UCSD-AML1 (cell line): ENCODE results near the gene MGLL.

ENCODE experiments used
- DNase-seq: peaks from one replicate; lab custom pipeline; 2025; ENCODE audit not compliant: unreplicated experiment; lab: John Stamatoyannopoulos, UW

Gene MGLL

DNA sequence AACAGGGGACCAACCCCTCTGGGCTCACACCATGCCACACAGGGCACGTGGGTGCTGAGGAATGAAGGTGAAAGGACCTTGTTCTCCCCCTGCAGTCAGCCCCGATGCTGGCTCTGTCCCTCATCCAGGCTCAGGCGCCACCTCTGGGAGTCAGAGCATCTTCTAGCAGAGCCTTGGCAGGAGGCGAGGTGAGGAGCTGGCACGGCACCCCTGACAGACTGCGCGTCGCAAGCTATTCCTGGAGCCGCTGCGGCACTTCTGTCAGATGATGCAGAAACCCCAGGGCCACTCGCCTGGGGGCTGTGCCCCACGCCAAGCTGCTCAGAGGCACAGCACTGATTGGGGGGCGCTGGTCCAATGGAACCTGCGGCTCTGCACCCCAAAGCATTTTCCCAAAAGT lies 62.0 kb downstream of the MGLL start:
- DNase-seq = no peak

DNA sequence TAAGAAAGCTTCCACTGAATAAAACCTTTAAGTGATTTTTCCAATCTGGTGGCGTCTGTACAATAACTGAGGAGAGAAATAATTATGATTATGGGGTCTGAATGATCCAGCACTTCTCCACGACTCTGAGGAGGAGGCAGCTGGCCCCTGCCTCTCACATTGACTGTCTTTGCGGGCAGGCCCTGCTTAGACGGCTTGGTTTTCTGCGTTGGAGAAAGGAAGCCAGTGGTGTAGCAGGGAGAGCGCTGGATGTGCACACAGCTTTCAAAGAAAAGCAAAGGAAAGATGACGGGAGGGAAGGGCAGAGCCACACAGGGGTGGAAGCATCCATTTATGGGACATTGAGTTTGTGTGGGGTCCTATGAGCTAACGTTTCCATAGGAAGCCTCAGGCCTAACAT lies 62.5 kb downstream of the MGLL start:
- no peak for DNase-seq

DNA sequence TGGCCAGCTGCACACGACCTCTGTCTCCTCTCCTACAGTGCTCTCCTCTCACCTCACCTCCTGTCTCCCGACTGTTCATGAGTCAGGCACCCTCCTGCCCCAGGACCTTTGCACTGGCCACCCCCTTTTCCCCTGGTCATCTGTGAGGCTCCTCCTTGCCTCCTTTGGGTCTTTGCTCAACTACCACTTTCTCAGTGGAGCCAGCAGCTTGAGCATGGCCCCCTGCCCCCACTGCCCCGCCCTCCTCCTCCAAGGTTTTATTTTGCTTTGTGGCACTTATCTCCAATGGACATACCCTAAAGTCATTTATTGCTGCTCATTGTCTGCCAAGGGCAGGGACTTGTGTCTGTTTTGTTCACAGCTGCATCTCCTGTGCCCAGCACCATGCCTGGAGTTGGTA lies 64.3 kb downstream of the MGLL start:
- no peak for DNase-seq

DNA sequence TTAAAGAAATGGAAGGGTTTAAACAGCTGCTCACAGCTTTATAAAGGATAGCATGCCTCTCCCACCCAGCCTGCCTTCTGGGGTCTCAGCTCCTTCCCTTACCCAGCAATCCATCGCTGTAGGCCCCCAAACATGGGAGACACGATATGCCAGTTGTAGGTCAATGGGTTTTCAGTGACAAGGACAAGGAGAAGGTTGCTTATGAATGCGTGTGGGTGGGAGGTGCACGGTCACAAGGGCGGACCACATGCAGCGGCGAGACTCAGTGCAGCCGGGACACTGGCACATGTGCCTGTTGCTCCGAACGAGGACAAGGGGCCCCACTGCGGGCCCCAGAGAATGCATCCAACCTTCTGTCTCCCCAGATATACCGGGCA lies 67.0 kb downstream of the MGLL start:
- DNase-seq = no peak

DNA sequence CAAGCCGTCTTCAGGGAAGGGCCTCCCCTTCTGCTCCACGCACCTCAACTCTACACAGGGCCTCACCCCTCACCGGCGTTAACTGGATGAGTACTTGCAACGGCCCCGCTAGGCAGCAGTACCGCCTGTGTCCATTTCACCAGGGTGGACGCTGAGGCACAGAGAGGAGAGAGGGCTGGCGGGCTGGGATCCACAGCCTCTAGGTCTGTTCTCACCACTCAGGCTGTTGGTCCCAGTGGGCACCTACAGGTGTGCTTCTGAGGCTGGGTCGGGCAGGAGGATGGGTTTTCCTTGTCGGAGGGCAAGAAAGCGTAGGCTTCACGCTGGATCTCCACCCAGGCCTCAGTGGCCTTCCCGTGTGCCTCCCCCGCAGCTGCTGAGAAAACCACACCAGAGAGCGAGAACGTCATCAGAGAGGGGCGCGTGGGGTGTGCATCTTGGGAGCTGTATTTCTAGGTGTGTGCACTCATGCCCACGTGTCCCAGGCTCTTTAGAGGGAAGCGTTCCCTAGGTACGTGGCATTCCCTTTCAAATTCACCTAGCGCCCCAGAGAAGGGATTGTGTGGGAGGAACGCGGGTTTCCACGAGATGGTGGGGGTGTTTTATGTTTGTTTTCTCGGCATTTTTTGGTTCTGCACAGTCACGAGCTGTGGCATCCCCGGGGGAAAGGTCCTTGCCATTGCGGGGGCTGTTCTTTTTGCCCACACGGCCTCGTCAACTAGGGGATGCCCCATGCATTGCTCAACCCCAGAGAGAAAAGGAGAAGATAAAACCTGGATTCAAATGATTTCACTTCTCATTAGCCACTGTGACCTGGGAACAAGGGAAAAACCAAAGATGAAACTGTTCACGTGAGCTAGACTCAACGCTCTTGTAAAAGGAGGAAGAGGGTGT lies 67.7 kb downstream of the MGLL start:
- DNase-seq = no peak

DNA sequence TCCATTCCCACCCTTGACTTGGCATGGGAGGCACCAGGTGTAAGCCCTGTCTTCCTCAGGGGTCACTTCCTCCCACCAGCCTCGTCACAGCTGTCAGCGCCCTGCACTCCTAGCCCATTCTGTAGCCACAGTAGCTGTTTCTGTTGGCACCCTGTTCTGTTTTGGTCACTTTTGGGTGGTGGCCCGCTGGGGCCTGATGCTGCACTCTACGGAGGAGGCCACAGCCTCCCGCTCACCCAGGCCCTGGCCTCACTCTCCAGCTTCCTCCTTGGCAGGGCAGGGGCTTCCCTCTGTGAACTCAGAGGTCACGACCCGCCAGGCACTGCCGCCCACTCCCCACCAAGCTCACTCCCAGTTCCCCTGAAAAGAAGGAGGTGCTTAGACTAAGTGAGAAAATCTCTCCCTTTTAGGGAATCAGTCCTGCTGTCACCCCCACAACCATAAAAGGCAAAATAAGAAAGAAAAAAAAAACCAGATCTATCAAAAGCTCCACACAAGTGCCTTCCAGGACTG lies 68.4 kb downstream of the MGLL start:
- no peak for DNase-seq

DNA sequence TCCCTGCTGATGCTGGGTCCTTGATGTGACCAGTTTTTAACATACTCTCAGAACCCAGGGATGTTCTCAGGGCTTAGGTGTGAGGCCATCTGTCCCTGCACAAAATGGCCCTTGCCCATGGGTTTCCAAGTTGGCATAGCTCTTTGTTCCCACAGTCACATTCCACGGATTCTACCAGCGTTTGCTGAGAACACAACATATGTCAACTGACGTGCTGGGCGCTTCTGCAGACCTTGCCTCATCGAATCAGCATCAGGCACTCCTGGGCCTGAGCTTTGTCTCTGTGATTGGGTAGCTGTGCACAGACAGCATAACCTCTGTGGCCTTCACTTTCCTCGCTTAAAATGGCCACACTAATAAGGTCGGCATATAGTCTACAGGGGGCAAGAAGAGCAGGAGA lies 69.0 kb downstream of the MGLL start:
- no peak for DNase-seq

DNA sequence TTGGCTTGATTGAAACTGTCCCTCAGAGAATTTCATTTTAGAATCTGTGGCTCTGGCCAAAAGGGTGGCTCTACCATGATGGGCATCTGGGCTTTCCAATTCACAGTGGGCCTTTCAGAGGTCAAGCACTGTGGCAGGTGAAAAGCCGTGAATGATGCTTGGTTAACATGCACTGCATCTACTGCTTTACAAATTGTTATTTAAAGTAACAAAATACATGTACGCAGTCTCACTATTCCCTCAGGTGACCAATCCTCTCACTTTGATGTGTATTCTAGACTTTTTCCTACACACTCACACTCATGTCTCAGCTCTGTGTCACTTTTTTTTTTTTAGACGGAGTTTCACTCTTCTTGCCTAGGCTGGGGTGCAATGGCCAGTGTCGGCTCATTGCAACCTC lies 70.5 kb downstream of the MGLL start:
- DNase-seq = no peak

DNA sequence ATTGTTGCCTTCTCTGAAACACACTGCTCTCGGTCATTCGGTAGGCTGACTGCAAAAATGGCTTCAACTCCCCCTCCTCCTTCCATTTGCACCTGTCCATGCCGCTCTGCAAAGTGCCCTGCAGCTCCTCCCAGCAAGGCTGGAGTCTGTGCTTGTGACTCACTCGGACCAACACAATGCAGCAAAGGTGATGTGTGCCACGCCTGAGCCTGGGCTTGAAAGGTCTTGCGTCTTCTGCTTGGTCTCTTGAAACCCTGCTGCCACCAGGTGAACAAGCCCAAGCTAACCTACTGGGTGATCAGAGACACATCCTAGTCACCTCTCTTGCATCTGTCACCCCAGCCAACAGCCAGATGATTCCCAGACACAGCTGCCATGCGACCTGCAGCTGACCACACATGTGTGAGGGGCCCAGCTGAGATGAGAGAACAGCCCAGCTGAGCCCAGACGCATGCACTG lies 71.1 kb downstream of the MGLL start:
- no peak for DNase-seq

DNA sequence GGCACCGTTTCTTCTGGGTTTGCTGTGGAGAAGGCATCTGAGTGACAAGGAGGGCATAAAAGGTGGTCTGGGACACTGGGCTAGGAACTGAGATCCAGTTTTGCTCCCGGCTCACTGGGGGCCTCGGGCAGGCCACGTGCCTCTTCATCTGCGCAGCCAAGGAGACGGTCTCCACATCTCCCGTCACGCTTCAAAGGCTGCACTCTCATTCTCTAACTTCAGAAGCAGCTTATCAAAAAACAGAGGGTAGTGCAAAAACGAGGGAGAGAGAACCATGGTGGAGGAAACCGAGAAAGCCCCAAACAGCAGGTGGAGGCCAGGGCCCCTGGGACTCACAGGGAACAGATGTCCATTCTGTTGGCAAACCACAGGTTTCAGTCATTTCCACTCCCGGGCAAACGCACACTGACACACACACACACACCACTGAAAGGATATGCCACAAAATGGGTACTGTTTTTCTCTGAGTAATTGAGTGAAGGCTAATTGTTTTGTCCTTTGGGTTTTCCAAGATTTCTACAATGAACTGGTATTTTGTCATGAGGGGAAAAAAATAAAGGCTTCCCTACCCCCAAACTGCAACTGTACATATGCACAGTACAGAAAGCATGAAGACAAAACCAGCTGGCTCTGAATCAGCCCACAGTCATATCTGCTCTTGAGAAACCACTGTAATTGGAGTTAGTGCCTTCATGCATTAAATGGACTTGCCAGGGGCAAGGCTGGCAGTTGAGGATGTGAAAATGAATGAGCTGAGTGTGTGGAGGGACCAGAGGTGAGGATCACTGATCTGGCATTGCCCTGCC lies 71.9 kb downstream of the MGLL start:
- no peak for DNase-seq

DNA sequence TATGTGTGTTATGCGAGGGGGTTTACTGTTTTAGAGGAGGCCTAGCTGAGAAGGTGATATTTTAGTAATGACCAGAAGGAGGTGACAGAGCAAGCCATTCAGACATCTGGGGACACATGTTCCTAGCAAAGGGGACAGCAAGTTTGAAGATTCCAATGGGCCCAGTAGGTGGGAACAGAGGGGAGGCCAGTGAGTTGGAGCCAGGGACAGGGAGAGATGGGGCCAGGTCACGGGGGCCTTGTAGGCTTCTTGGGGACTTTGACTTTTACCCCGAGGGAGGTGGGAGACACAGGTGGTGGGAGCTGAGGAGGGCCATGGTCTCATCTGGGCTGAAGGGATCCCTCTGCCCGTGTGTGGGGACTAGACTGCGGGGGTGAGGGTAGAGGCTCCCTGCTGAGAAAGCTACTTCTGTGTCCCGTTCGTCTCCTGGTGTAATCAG lies 72.5 kb downstream of the MGLL start:
- DNase-seq = no peak

DNA sequence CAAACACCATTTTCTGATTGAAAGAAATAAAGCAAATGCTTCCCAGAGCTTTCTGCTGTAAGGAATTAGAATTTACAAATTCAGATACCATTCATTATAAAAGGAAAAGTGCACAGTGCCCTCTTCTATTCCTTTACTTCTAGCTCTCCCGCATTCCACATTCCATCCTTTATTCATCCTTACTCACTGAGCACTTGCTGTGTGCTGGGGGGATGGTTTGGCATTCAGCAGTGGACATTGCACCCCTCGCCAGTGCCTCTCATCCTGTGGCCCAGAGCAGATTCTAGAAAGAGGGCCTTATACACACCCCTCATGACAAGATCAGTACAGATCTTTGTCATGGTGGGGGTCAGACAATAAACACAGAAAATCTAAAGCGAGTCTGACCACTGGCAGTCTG lies 73.0 kb downstream of the MGLL start:
- no peak for DNase-seq

DNA sequence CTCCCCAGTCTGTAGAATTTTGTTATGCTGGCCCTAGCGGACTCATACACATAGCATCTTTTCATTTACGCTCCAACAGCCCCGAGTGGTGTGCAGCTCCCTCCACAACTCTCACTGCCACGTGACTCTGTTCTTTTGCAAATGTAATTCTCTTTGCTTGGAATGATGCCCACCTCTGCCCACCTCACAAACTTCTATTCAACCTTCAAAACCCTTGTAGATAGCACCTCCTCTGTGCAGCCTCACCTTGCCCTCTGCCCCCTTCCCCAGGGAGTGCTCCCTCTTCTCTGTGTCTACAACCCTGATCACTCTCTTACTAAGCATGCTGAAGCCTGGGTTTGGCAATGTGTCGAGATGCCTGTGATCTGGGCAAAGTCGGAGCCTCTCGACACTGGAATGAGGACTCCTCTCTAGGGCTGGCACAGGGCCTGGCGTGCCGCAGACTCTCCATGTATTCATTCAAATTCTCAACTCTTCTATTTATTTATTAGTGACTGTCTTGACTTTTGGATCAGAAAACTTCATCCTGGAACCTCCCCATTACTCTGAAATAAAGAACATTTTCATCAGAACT lies 73.5 kb downstream of the MGLL start:
- DNase-seq = no peak

DNA sequence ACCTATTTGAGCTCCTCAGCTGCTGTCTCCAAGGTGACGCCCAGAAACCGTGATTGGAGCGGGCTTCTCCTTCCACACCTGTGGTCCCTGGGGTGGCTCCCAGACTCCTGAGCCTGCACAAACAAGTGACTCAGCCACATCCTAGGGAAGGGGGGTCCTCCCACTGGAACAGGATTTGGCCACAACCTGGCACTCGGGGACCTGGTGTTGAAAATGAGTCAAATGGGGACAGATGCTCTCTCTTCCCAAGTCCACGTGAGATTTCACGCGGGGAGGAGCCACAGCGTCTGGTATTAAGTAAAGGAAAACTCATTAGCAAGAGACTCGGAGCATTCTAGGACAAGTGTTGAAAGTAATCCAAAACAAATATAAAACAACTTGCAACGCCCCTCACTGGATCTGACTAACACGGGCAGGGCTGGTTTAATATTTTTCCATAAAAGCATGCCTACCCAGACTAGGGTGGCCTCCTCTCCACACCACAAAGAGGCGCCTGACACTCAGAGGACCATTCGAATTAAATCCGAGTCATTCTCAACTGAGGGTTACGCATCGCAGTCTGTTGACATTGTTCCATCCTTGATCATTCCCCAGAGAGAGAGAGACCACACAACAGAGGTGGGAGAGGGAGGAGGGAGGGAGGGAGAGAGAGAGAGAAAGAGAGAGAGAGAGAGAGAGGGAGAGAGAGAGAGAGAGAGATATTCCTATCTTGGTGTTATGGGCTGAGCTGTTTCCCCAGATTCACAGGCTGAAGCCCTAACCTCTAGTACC lies 74.4 kb downstream of the MGLL start:
- DNase-seq = no peak

DNA sequence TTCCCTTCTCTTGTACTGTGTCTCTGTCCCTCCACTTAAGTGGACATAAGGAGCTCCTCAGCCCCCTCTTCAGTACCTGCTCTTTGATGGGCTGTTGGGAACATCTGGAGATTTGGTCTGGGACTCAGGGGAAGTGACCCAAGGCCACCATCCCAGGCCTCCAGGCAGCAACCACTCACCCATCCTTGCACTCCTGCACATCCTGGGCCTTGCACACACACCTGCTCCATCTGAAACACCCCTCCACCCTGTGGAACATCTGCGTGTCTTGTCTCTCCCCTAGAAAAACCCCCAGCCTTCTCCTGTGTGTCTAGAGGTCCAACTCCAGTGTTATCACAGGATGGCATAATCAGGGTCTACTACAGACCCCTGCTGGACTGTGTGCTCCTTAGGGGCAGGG lies 75.2 kb downstream of the MGLL start:
- DNase-seq = no peak

DNA sequence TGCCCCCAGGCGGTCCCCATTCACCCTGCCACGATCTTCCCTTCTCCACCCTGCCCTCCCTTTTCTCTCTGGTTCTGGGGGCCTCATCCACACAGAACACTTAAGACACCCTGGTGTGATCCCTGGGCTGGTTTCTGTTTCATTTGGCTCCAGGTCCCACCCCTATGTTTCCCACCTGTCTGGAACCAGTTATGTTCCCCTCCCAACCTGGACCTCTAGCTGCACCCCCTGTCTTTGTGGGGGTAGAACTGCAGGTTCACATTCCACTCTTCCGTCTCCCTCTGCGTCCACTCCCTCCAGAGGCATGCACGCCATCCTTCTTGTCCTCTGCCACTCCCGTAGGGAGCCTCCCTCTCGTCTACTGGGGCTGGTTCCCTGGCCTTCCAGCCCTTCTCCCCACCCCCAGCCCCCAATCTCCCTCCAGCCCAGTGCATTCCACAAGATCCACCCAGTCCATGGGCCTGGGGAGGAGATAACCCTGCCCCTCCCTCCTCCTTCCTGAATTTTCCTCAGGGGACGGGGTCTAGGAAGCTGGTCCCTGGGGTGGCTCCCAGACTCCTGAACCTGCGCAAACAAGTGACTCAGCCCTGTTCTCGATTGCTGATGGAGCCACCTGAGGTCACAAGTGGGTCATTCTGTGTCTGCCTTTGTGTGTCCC lies 75.8 kb downstream of the MGLL start:
- DNase-seq = no peak

DNA sequence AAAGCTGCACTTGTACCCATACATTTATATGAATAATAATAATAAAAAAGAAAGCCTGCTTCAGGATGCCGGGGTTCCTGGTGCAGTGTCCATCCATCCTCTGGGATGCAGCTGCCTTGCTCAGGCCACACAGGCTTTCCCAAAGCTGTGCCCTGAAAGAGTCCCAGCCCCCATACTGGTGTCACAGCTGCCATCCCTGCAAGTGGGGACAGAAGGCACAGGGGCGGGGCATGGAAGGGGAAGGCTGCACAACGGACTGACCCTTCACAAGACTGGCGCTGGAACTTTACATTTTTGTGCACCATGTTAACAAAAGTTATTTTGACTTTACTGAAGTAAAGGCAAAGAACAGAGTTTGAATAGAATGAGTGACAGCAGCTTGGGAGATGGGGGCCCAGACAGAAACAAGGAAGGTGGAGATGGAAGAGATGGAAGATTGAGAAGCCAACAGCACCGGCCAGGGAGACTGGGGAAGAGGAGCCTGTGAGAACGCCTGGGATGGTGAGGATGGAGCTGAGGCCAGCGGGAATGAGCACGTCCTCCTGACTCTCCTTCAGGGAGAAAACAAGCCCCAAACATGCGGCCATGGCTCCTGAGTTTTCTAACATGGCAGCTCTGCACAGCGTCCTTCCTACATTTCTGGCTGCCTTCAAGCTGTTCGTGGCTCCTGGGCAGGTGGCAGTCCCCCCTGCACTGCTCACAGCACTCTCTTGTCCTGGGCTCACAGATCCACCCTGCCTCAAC lies 76.5 kb downstream of the MGLL start:
- DNase-seq = no peak

DNA sequence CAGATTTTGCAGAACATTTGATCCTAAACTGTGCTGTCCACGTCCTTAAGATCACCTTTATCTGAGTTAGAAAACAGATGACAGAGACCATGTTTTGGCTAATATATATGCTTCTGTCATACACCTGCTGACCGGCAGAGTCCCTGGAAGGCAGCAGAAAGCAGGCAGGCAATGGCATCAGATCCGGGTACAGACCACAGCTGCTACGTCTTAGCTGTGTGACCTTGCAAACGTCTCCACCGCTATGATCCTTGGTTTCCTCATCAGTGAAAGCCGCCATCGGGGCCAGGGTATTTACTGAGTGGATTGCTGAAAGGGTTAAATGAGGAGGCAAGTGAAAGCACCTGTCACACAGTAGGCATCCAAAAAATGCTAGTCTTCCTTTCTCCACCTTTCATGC lies 77.4 kb downstream of the MGLL start:
- no peak for DNase-seq

DNA sequence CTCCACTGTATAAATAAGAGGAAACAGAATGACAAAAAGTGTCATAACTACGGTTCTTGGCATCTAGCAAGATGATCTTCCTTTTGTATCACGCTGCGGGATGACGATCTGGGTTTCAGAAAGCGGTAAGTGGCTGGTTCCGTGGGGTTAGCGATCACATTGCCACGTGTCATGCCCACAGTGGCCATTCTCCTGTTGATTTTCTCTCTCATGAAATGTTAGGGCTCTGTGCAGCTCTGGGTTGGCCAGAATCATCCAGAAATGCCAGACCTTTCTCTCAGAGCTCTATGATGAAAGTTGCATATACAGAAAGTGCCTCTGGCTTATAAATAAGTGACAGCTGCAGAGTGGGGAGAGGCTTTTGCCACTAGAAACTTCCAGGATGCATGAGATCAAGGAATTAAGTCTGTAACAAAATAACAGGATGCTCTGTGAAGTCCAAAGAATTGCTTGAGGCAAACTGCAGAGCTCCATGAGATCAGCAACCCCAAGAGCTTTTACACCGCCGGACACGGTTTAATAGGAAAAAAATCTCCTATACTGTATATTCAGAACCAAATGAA lies 78.0 kb downstream of the MGLL start:
- no peak for DNase-seq
